Measurements from ENCODE around the gene ESPNL.

Gene ESPNL

GRCh38 chr2:238144262-238144661 lies 44.1 kb downstream of the ESPNL start:
- DNase-seq (ENCODE audit: low read depth) = no peak

GRCh38 chr2:238145046-238145445 lies 44.9 kb downstream of the ESPNL start:
- DNase-seq (ENCODE audit: low read depth) = no peak

GRCh38 chr2:238145851-238146250 lies 45.7 kb downstream of the ESPNL start:
- DNase-seq (ENCODE audit: low read depth) = no peak

- no peak for DNase-seq (ENCODE audit: low read depth)
Observed at GRCh38 chr2:238146884-238147544, 46.9 kb downstream of the ESPNL start.

- no peak for DNase-seq (ENCODE audit: low read depth)
Observed at GRCh38 chr2:238148981-238149380, 48.8 kb downstream of the ESPNL start.

GRCh38 chr2:238149841-238150572 lies 49.9 kb downstream of the ESPNL start:
- DNase-seq (ENCODE audit: low read depth) = no peak

GRCh38 chr2:238150686-238151085 lies 50.5 kb downstream of the ESPNL start:
- DNase-seq (ENCODE audit: low read depth) = no peak

- no peak for DNase-seq (ENCODE audit: low read depth)
Observed at GRCh38 chr2:238151205-238151604, 51.1 kb downstream of the ESPNL start.

- no peak for DNase-seq (ENCODE audit: low read depth)
Observed at GRCh38 chr2:238151628-238152235, 51.6 kb downstream of the ESPNL start.

GRCh38 chr2:238152771-238153688 lies 52.9 kb downstream of the ESPNL start:
- no peak for DNase-seq (ENCODE audit: low read depth)

- no peak for DNase-seq (ENCODE audit: low read depth)
Observed at GRCh38 chr2:238154570-238154969, 54.4 kb downstream of the ESPNL start.

GRCh38 chr2:238155051-238155760 lies 55.1 kb downstream of the ESPNL start:
- DNase-seq (ENCODE audit: low read depth) = no peak

GRCh38 chr2:238155761-238156694 lies 55.9 kb downstream of the ESPNL start:
- no peak for DNase-seq (ENCODE audit: low read depth)

- DNase-seq (ENCODE audit: low read depth) = no peak
Observed at GRCh38 chr2:238157506-238158017, 57.4 kb downstream of the ESPNL start.

GRCh38 chr2:238158018-238158508 lies 57.9 kb downstream of the ESPNL start:
- no peak for DNase-seq (ENCODE audit: low read depth)

- DNase-seq (ENCODE audit: low read depth) = peak; percentile 19
Observed at GRCh38 chr2:238158509-238159070, 58.5 kb downstream of the ESPNL start, which contains the start of gene ERFE. ERFE (plus strand) TSS chr2:238158970; CDS start chr2:238159008, 38 bp downstream.

GRCh38 chr2:238159071-238159539 lies 59.0 kb downstream of the ESPNL start:
- no peak for DNase-seq (ENCODE audit: low read depth)

- DNase-seq (ENCODE audit: low read depth) = no peak
Observed at GRCh38 chr2:238159661-238160205, 59.6 kb downstream of the ESPNL start.
